Ectodermal cell (in vitro differentiated cells): ENCODE measurements around the gene SNTG2.

Source experiments
- H3K27ac ChIP-seq: 2 replicates; pipeline ENCODE4 v1.7.0; 2013; ENCODE audit warnings: mild to moderate bottlenecking, low read depth, low read length; ENCODE audit not compliant: insufficient read depth, poor library complexity, severe bottlenecking
- H3K27me3 ChIP-seq: 2 replicates; pipeline ENCODE4 v1.7.0; 2013; ENCODE audit warnings: mild to moderate bottlenecking, low read length; ENCODE audit not compliant: insufficient read depth, control insufficient read depth, poor library complexity, severe bottlenecking
- H3K36me3 ChIP-seq: one replicate; pipeline ENCODE4 v1.7.0; 2013; ENCODE audit warnings: low read length; ENCODE audit not compliant: control insufficient read depth, insufficient read depth
- H3K4me1 ChIP-seq: one replicate; pipeline ENCODE4 v1.7.0; 2013; ENCODE audit warnings: low read length; ENCODE audit not compliant: control insufficient read depth, insufficient read depth
- H3K4me3 ChIP-seq: 2 replicates; pipeline ENCODE4 v1.7.0; 2013; ENCODE audit warnings: low read depth, low read length, control low read depth; ENCODE audit not compliant: insufficient read depth
- H3K9me3 ChIP-seq: 2 replicates; pipeline ENCODE4 v1.7.0; 2013; ENCODE audit warnings: mild to moderate bottlenecking, low read length, moderate library complexity; ENCODE audit not compliant: control insufficient read depth
- WGBS, 2 experiments: methylation state at CpG; one replicate each; pipeline ENCODE4 v1.1.7; 2013; ENCODE audit warnings: missing lambda C conversion rate in 2 of 2; 5-methylcytosine and 5-hydroxymethylcytosine counted together

The SNTG2 gene

DNA sequence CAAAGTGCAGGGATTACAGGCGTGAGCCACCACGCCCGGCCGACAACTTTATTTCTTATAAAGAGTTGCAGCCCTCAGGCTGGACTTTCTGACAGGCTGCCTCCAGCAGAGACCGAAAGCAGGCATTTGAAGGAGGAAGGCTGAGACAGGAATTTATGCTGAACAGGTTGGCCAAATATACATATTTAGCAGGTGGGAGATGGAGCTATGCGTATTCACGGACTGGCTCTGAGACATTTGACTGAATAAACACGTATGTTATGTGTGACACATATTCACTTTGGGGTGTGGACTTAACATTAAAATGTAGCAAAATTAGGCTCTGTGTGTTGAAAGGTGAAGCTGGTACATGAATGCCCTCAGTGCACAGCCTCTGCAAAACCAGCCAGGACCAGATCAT lies 65.9 kb downstream of the SNTG2 start:
- 96 to 97% methylated on average over 8 of the region's 8 CpGs for WGBS, 2 experiments
- Histone ChIP-seq H3K4me1 (no peaks in the 10 kb centered on the region), H3K36me3 (no peaks in the 10 kb centered on the region), H3K4me3 (no peak overlapping the region), H3K27me3 (no peaks in the 10 kb centered on the region), H3K27ac (no peak overlapping the region), H3K9me3 (no peaks in the 10 kb centered on the region)

- 92 to 96% methylated on average over 6 of the region's 6 CpGs for WGBS, 2 experiments
- H3K4me3 ChIP-seq = no peak overlapping the region
- H3K27ac ChIP-seq = no peak overlapping the region
- no peaks in the 10 kb centered on the region for H3K4me1 ChIP-seq
- H3K9me3 ChIP-seq = no peaks in the 10 kb centered on the region
- H3K36me3 ChIP-seq = no peaks in the 10 kb centered on the region
- H3K27me3 ChIP-seq = no peaks in the 10 kb centered on the region
Measured at GRCh38 chr2:1017827-1018226, 67.2 kb downstream of the SNTG2 start.

DNA sequence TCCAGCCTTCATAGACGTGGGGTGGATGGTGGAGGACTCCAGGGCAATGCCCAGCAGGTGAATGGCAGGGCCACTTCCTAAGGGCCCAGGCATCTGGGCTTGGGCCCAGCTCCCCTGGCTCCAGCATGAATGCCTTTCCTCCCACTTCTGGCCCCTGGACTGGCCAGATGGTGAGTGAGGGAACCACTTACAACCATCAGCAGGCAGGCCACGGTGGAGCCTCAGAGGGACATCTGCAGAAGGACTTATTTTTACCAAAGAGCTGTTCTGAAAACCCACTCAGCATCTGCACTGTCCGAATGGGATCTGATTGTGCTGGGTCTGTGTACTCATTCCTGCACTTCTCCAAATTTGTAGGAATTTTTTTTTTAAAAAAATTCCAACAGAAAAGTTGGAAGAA lies 69.6 kb downstream of the SNTG2 start:
- Histone ChIP-seq H3K4me3 (no peak overlapping the region), H3K27ac (no peak overlapping the region), H3K4me1 (no peaks in the 10 kb centered on the region), H3K9me3 (no peaks in the 10 kb centered on the region), H3K36me3 (no peaks in the 10 kb centered on the region), H3K27me3 (no peaks in the 10 kb centered on the region)
- 93% methylated on average over 3 of the region's 3 CpGs for WGBS, 2 experiments

GRCh38 chr2:1022178-1022577 lies 71.5 kb downstream of the SNTG2 start:
- WGBS, 2 experiments = 94% methylated on average over 17 of the region's 17 CpGs
- no peaks in the 10 kb centered on the region for H3K27me3 ChIP-seq

GRCh38 chr2:1024981-1025380 lies 74.3 kb downstream of the SNTG2 start:
- Histone ChIP-seq H3K4me1 (no peaks in the 10 kb centered on the region), H3K36me3 (no peaks in the 10 kb centered on the region), H3K9me3 (no peaks in the 10 kb centered on the region), H3K27ac (no peak overlapping the region), H3K4me3 (no peak overlapping the region), H3K27me3 (no peaks in the 10 kb centered on the region)
- 89% methylated on average over 3 of the region's 4 CpGs for WGBS, 2 experiments

More at GRCh38 chr2:1022178-1022577, 71.5 kb downstream of the SNTG2 start:
- no peaks in the 10 kb centered on the region for H3K4me1 ChIP-seq
- no peak overlapping the region for H3K27ac ChIP-seq
- H3K36me3 ChIP-seq = no peaks in the 10 kb centered on the region
- H3K4me3 ChIP-seq = no peak overlapping the region
- H3K9me3 ChIP-seq = no peaks in the 10 kb centered on the region

DNA sequence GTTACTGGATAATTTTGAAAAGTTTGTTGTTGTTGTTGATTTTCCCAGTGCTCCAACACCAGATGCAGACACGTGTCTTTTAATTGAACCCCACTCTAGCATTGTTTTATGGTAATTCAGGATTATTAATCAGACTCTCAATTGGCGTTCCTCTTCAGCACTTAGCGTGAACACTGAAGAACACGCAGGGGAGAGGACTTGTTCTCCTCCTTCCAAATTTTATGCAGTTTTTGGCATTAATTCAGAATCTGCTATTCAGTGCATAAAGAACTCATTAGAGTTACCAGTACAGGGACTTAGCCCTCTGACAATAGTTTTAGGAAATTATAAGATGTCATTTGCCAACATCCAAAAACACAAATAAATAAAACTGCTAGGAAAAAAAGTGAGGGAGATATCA lies 75.5 kb downstream of the SNTG2 start:
- Histone ChIP-seq H3K27me3 (no peaks in the 10 kb centered on the region), H3K9me3 (no peaks in the 10 kb centered on the region), H3K36me3 (no peaks in the 10 kb centered on the region), H3K4me3 (no peak overlapping the region), H3K4me1 (no peaks in the 10 kb centered on the region), H3K27ac (no peak overlapping the region)
- WGBS, 2 experiments = 91 to 94% methylated on average over 4 of the region's 4 CpGs

DNA sequence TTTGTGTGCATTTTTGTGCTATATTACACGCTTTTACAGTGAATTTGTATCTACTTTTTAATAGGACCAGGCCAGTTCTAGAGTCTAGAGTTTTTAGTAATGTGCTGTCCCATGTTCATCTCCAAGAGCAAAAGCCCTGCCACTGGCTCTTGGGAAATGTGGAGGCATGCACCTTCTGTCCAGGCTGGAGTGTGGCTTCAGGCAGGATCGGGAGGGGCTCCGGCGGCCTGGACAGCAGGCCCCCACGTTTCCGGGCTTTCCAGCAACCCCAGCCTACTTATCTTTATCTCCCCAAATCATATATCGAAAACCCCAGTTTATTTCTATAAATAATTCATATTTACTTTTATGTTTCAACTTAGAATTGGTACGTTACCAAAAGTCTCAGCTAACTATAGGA lies 78.2 kb downstream of the SNTG2 start:
- Histone ChIP-seq H3K4me1 (no peaks in the 10 kb centered on the region), H3K27ac (no peak overlapping the region), H3K27me3 (no peaks in the 10 kb centered on the region), H3K36me3 (no peaks in the 10 kb centered on the region), H3K4me3 (no peak overlapping the region), H3K9me3 (no peaks in the 10 kb centered on the region)
- 91 to 93% methylated on average over 6 to 8 of the region's 8 CpGs for WGBS, 2 experiments

DNA sequence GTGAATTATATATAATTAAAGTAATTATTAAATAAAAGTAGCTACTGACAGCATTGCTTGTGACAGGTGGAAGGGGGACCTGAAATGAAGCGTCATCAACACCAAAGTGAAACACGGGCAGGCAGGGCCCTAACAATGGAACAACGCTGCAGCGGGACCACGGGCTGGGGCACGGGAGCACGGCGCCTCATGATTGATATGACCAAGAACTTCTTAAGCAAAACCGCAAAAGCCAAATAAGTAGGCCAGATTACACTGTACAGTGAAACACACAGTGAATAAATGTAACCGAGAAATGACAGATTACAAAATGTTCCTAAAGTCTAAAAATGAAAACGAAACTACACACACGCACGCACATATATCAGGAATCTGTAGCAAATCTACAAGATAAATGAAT lies 81.4 kb downstream of the SNTG2 start:
- H3K27me3 ChIP-seq = no peaks in the 10 kb centered on the region
- no peaks in the 10 kb centered on the region for H3K9me3 ChIP-seq
- H3K27ac ChIP-seq = no peak overlapping the region
- no peaks in the 10 kb centered on the region for H3K36me3 ChIP-seq
- H3K4me3 ChIP-seq = no peak overlapping the region
- 92 to 94% methylated on average over 13 of the region's 13 CpGs for WGBS, 2 experiments
- no peaks in the 10 kb centered on the region for H3K4me1 ChIP-seq

GRCh38 chr2:1033069-1033468 lies 82.4 kb downstream of the SNTG2 start:
- no peaks in the 10 kb centered on the region for H3K9me3 ChIP-seq
- no peak overlapping the region for H3K27ac ChIP-seq
- 80 to 87% methylated on average over 3 of the region's 3 CpGs for WGBS, 2 experiments
- no peaks in the 10 kb centered on the region for H3K27me3 ChIP-seq
- H3K4me3 ChIP-seq = no peak overlapping the region
- no peaks in the 10 kb centered on the region for H3K4me1 ChIP-seq
- no peaks in the 10 kb centered on the region for H3K36me3 ChIP-seq

GRCh38 chr2:1037066-1037465 lies 86.4 kb downstream of the SNTG2 start:
- H3K27ac ChIP-seq = no peak overlapping the region
- no peaks in the 10 kb centered on the region for H3K36me3 ChIP-seq
- no peak overlapping the region for H3K4me3 ChIP-seq
- WGBS, 2 experiments = 92 to 95% methylated on average over 4 of the region's 4 CpGs
- no peaks in the 10 kb centered on the region for H3K27me3 ChIP-seq
- H3K4me1 ChIP-seq = no peaks in the 10 kb centered on the region
- H3K9me3 ChIP-seq = no peaks in the 10 kb centered on the region

- Histone ChIP-seq H3K27me3 (no peaks in the 10 kb centered on the region), H3K36me3 (no peaks in the 10 kb centered on the region), H3K27ac (no peak overlapping the region), H3K9me3 (no peaks in the 10 kb centered on the region), H3K4me1 (no peaks in the 10 kb centered on the region), H3K4me3 (no peak overlapping the region)
- 83 to 90% methylated on average over 5 of the region's 5 CpGs for WGBS, 2 experiments
Measured at GRCh38 chr2:1039549-1039948, 88.9 kb downstream of the SNTG2 start.
